RCC 7860 (cell line): ENCODE measurements around the gene PSPC1.
"Not testable (repeated sequence)": the region's sequence is repeated elsewhere in the genome, so short reads cannot be mapped to it uniquely, and the experiment has no call there.

Experiments
- DNase-seq: peaks from one replicate; pipeline ENCODE4 v3.0.0-alpha.2; 2015; ENCODE audit warnings: low spot score
- FAIRE-seq: peaks from 2 replicates; lab custom pipeline; 2012; peaks lifted over from hg19 to GRCh38; lab: Jason Lieb, UNC

Gene PSPC1

GRCh38 chr13:19766591-19766990, 16.2 kb downstream of the PSPC1 start:
- DNase-seq (no peak), FAIRE-seq (no peak)

- DNase-seq, result no peak
- FAIRE-seq, result no peak
Observed at GRCh38 chr13:19764237-19764636, 18.5 kb downstream of the PSPC1 start.

GRCh38 chr13:19763618-19764017, 19.1 kb downstream of the PSPC1 start:
- no peak for DNase-seq

GRCh38 chr13:19759669-19760068, 23.1 kb downstream of the PSPC1 start:
- FAIRE-seq (no peak), DNase-seq (no peak)

More at GRCh38 chr13:19763618-19764017, 19.1 kb downstream of the PSPC1 start:
- FAIRE-seq, result no peak

- FAIRE-seq (no peak), DNase-seq (no peak)
Observed at GRCh38 chr13:19742643-19743042, 40.1 kb downstream of the PSPC1 start.

GRCh38 chr13:19737844-19738557, 44.7 kb downstream of the PSPC1 start:
- DNase-seq (no peak), FAIRE-seq (no peak)

GRCh38 chr13:19726611-19727010, 56.1 kb downstream of the PSPC1 start:
- no peak for FAIRE-seq
- no peak for DNase-seq

- DNase-seq, result no peak
- no peak for FAIRE-seq
Observed at GRCh38 chr13:19725320-19725719, 57.4 kb downstream of the PSPC1 start.

GRCh38 chr13:19720039-19720438, 62.7 kb downstream of the PSPC1 start:
- FAIRE-seq, result no peak
- no peak for DNase-seq

GRCh38 chr13:19713186-19713965, 69.4 kb downstream of the PSPC1 start:
- DNase-seq (peak; percentile 58), FAIRE-seq (no peak)

- not testable (repeated sequence) for FAIRE-seq, DNase-seq
Observed at GRCh38 chr13:19709782-19710181, 73.0 kb downstream of the PSPC1 start.

GRCh38 chr13:19709039-19709438, 73.7 kb downstream of the PSPC1 start:
- FAIRE-seq, DNase-seq: not testable (repeated sequence)

- DNase-seq, FAIRE-seq: not testable (repeated sequence)
Observed at GRCh38 chr13:19704256-19704655, 78.5 kb downstream of the PSPC1 start.

- not testable (repeated sequence) for DNase-seq, FAIRE-seq
Observed at GRCh38 chr13:19701619-19702018, 81.1 kb downstream of the PSPC1 start.

GRCh38 chr13:19700963-19701362, 81.8 kb downstream of the PSPC1 start:
- not testable (repeated sequence) for FAIRE-seq, DNase-seq

- no peak for FAIRE-seq
- DNase-seq, result no peak
Observed at GRCh38 chr13:19695829-19696228, 86.9 kb downstream of the PSPC1 start.

- DNase-seq, result no peak
- FAIRE-seq, result no peak
Observed at GRCh38 chr13:19695428-19695827, 87.3 kb downstream of the PSPC1 start.

- DNase-seq, FAIRE-seq: not testable (repeated sequence)
Observed at GRCh38 chr13:19691447-19691846, 91.3 kb downstream of the PSPC1 start.

- FAIRE-seq (no peak), DNase-seq (no peak)
Observed at GRCh38 chr13:19685437-19685836, 97.3 kb downstream of the PSPC1 start.

GRCh38 chr13:19685034-19685433, 97.7 kb downstream of the PSPC1 start:
- FAIRE-seq (no peak), DNase-seq (no peak)

GRCh38 chr13:19681517-19681916, 101.2 kb downstream of the PSPC1 start:
- no peak for FAIRE-seq

GRCh38 chr13:19680751-19681150, 102.0 kb downstream of the PSPC1 start:
- DNase-seq (no peak), FAIRE-seq (no peak)

More at GRCh38 chr13:19681517-19681916, 101.2 kb downstream of the PSPC1 start:
- no peak for DNase-seq
